Right atrium auricular region (tissue), 2 donors: ENCODE data around the gene PPP1R11. TPM values are rescaled to one million over a fixed set of nuclear protein-coding genes. Genes with fewer than 3 reads are reported as not detected.

Source experiments
- DNase-seq: peaks from one replicate; pipeline ENCODE4 v3.0.0-alpha.2; 2019; ENCODE audit warnings: low spot score
- H3K27ac ChIP-seq, 2 donors: fragments of 200-600 bp; sonication (generic); 1 replicate in 1 of 2; 2 replicates in 1 of 2; pipeline ENCODE4 v1.5.1; 2016 to 2019
- H3K27me3 ChIP-seq, 2 donors: fragments of 200-600 bp; sonication (generic); one replicate each; pipeline versions ENCODE4 v1.5.1 to v1.6.0; 2017 to 2019
- H3K36me3 ChIP-seq: fragments of 200-600 bp; sonication (generic); one replicate; pipeline ENCODE4 v1.5.1; 2016
- H3K4me1 ChIP-seq, 2 donors: fragments of 200-600 bp; sonication (generic); one replicate each; pipeline versions ENCODE4 v1.5.1 to v1.6.0; 2017 to 2019
- H3K4me3 ChIP-seq, 2 donors: fragments of 200-600 bp; sonication (generic); 1 replicate in 1 of 2; 2 replicates in 1 of 2; pipeline ENCODE4 v1.5.1; 2017 to 2019; ENCODE audit warnings: mild to moderate bottlenecking in 1 of 2, moderate library complexity in 1 of 2
- H3K9me3 ChIP-seq, 2 donors: fragments of 200-600 bp; sonication (generic); one replicate each; pipeline ENCODE4 v1.5.1; 2019
- total RNA-seq, 2 donors: library from RNA; depleted of rRNA; stranded (reverse); fragments of >200 nt; gene quantifications; one replicate each; pipeline ENCODE4 v1.1.0, GENCODE V29; 2016
- TF ChIP-seq, protein P1 (sequence below), 2 donors: fragments of 200-600 bp; sonication (generic); IDR thresholded peaks; one replicate each; pipeline ENCODE4 v1.5.1; 2019; ENCODE audit warnings: antibody characterized with exemption in 2 of 2

PPP1R11 gene
- total RNA-seq, 2 donors from 2014 or later, result 48.2 to 55.7 TPM

- Histone ChIP-seq H3K4me3 (no peak overlapping the region), H3K9me3 (no peaks in the 10 kb centered on the region), H3K27ac (no peak overlapping the region), H3K27me3 (no peaks in the 10 kb centered on the region), H3K36me3 (no peaks in the 10 kb centered on the region), H3K4me1 (no peaks in the 10 kb centered on the region)
- no peak for DNase-seq
- TF ChIP-seq, protein P1, sequence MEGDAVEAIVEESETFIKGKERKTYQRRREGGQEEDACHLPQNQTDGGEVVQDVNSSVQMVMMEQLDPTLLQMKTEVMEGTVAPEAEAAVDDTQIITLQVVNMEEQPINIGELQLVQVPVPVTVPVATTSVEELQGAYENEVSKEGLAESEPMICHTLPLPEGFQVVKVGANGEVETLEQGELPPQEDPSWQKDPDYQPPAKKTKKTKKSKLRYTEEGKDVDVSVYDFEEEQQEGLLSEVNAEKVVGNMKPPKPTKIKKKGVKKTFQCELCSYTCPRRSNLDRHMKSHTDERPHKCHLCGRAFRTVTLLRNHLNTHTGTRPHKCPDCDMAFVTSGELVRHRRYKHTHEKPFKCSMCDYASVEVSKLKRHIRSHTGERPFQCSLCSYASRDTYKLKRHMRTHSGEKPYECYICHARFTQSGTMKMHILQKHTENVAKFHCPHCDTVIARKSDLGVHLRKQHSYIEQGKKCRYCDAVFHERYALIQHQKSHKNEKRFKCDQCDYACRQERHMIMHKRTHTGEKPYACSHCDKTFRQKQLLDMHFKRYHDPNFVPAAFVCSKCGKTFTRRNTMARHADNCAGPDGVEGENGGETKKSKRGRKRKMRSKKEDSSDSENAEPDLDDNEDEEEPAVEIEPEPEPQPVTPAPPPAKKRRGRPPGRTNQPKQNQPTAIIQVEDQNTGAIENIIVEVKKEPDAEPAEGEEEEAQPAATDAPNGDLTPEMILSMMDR (IDR thresholded peaks at IDR 0.05), result no peak
Observed at GRCh38 chr6:30053682-30054081, 13.3 kb upstream of the PPP1R11 start.

- no peaks in the 10 kb centered on the region for H3K27me3 ChIP-seq
- H3K27ac ChIP-seq, result no peak overlapping the region
- H3K9me3 ChIP-seq, result no peaks in the 10 kb centered on the region
- TF ChIP-seq, protein P1 (IDR thresholded peaks at IDR 0.05), result no peak
- no peak overlapping the region for H3K4me3 ChIP-seq
- H3K4me1 ChIP-seq, result peaks cover 0 to 10% of the 10 kb centered on the region in 2 donors
- H3K36me3 ChIP-seq, result no peaks in the 10 kb centered on the region
- DNase-seq, result no peak
Observed at GRCh38 chr6:30055513-30055912, 11.5 kb upstream of the PPP1R11 start.

GRCh38 chr6:30060606-30061091, 6.3 kb upstream of the PPP1R11 start:
- no peaks in the 10 kb centered on the region for H3K36me3 ChIP-seq
- H3K9me3 ChIP-seq, result no peaks in the 10 kb centered on the region
- DNase-seq, result no peak
- H3K27me3 ChIP-seq, result no peaks in the 10 kb centered on the region
- H3K4me3 ChIP-seq, result peak overlapping the region; percentile 83 to 86
- peaks cover 0 to 20% of the 10 kb centered on the region in 2 donors for H3K4me1 ChIP-seq
- H3K27ac ChIP-seq, result peak overlapping the region; percentile 84 to 93
- TF ChIP-seq, protein P1 (IDR thresholded peaks at IDR 0.05), result no peak

DNA sequence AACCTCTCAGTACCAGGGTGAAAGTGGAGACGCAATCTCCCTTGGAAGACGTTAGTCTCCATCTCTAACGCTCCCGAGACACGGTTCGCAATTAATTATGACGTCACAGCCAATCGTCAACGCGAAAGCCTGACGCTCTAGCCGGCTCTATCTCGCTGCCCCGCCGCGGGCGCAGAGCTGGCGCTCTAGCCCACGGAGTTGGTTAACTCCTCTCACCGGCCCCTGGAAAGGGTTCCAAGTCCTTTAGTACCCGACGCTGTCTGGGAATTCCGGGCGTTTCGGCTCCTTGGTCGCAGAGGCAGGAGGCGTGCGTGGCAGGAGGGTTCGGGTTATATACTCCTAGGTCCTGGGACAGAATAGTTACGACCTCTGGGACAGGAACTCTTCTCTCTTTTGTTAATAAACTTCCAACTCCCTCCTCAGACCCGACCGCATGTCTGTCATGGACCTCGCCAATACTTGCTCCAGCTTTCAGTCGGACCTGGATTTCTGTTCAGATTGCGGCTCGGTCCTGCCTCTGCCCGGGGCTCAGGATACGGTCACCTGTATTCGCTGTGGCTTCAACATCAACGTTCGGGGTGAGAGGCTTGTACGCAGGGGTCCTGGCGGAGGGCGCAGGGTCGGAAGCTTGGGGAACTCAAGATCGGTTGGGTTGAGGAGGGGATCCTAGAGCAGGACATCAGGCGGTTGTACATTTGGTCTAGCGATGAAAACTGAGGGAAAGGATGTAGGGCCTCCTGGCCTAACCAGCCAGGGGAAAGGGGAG, 5.7 kb upstream of the PPP1R11 start, which contains the start of gene POLR1H:
TSS of gene POLR1H (plus strand) at position 174 of the 766 bp plus-strand sequence. CDS start at position 434, 260 bp downstream.
- peak; percentile 95 for DNase-seq
- Histone ChIP-seq H3K4me1 (peaks cover 0 to 26% of the 10 kb centered on the region in 2 donors), H3K27ac (peak within 1 kb of the TSS; percentile 84 to 93), H3K4me3 (peak within 1 kb of the TSS; percentile 83 to 86), H3K27me3 (no peaks in the 10 kb centered on the region), H3K9me3 (no peaks in the 10 kb centered on the region), H3K36me3 (no peaks in the 10 kb centered on the region)
- TF ChIP-seq, protein P1 (IDR thresholded peaks at IDR 0.05), result peak in 1 of 2 donors; percentile 19

- H3K27me3 ChIP-seq, result no peaks in the 10 kb centered on the region
- TF ChIP-seq, protein P1 (IDR thresholded peaks at IDR 0.05), result no peak
- H3K4me1 ChIP-seq, result peaks cover 0 to 27% of the 10 kb centered on the region in 2 donors
- H3K36me3 ChIP-seq, result no peaks in the 10 kb centered on the region
- H3K27ac ChIP-seq, result peak overlapping the region; percentile 84 to 93
- no peak for DNase-seq
- H3K4me3 ChIP-seq, result peak overlapping the region; percentile 83 to 86
- no peaks in the 10 kb centered on the region for H3K9me3 ChIP-seq
Observed at GRCh38 chr6:30061858-30062458, 5.0 kb upstream of the PPP1R11 start.
